ENCODE data around the gene ENHO.

The ENHO gene

GRCh38 chr9:34522091-34522887 is 501 bp downstream of the ENHO start:
- DNase-seq = no peak

DNA sequence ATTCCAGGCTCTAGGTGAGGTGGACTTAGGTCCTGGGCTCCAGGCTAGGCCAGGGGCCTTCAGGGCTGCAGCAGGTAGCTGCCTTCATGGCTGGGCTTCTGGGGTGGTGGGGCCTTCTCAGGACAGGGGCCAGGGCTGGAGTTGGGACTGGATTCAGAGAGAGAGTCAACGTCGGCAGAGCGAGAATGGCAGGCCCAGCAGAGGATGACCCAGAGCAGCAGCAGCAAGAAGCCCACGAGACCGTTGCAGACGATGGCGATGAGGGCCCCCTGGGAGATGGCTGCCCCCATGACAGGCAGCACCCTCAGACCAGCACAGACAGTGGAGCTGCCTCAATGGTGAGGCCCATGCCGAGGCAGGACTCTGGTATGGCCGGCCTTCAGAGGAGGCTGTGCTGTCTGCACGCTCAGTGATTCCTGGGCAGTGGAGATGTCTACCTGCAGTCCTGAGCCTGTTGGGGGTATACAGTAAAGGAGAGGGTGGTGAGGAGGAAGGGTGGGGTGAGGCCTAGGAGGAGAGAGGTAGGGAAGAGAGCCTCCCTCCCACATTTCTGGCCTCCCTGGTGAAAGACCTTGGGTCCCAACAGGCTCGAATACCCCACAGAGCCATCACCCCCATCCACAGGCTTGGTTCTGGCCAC is 1.3 kb downstream of the ENHO start:
- DNase-seq = no peak

DNA sequence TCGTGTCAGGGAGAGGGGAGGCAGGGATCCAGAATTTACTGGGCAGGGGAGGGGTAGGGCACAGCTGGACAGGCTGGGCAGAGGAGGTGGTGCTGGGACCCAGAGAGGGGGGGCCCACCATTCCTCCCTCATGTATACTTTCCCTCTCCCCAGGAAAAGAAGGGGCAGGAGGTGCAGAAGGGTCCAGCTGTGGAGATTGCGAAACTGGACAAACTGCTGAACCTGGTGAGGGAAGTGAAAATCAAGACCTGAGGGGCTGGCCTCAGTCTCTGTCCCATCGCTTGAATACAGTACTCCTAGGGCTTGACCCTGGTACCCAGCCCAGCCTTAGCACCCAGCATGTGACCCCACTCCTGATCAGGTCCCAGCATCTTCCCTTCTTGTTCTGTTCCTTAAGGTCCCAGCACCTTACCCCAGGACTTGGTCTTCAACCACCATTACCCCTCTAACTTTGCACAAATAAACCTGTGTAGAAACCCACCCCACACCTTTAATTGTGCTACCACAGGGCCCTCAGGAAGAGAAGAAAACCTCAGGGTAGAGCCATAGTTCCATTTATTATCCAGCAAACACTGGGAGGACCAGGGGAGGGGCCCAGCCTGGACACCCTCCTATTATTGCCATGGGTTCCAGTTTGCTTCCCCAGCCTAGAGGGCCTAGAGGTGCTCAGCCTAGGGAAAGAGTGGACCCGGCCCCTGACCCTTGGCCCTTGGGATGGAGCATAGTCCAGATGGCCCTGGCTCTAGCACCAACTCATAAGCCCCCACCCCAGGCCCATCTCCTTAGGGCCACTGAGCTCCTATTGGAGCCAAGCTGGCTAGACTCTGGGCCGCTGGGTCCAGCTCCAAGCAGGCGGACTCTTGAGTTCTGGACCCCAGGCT is 2.0 kb downstream of the ENHO start:
- DNase-seq = no peak

DNA sequence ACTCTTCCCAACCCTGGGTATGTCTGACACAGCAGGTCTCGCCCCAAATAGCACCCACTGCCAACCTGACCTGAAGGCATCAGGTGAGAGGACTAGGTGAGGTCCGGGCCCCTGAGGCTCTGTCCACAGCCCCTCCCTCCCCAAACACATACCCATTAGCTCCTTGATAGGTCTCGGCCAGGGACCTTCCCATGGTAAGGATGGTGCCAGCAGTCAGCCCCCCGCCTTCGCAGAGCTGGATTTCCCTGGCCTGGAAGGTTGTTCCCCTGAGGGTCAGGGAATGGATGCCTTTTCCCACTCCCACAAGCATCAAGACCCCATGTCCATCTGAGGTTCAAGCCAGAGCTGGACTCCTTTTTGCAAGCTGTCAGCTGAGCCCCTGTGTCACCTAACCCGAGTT is 2.7 kb downstream of the ENHO start:
- no peak for DNase-seq

DNA sequence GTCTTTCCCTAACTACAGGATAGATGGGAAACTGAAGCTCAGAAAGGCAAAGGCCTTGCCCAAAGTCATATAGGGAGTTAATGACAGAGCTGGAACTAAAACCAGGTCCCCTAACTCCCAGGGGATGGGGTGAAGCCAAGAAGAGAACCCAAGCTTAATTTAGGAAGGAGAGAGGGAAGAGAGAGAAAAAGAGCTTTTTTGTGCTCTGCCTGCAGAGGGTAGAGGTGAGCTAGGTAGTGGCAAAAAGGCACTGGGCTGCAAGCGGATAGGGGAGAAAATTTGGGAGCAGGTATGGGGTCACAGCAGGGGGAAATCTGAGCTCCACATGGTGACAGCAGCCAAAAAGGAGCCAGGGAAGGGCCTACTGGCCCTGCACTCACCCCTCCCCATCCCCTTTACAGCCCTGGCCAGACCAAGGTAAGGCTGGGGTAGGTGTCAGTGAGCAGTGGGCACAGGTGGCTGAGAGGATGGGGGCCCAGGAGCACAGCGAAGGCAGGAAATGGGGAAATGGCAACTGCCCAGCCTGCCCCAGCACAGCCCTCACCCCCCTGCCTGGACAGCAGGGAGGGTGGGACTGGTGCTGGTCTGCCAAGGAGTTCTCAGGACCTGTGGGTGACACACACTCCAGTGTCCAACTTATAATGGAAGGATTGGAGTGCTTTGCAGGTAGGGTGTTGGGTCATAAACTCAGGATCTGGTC is 3.3 kb downstream of the ENHO start:
- no peak for DNase-seq

DNA sequence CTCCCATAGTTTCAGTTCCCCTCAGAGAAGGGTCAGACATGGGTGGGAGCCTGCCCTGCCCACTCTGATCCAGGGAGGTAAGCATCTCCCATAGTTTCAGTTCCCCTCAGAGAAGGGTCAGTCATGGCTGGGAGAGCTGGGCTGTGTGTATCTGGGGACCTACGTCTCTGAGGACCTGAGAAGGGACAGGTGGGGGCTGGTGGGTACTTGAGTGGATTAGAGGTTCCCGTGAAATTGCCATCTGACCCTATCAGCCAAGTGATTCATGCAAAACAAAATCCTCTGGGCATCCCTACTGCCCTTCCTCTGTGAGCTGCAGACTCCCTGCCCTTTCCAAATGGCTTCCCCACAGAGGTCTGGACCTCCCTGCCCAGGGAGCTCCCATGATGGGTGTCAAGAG is 3.9 kb downstream of the ENHO start:
- no peak for DNase-seq

- no peak for DNase-seq
Observed at GRCh38 chr9:34518110-34518616, 4.6 kb downstream of the ENHO start.

GRCh38 chr9:34517185-34517584 is 5.6 kb downstream of the ENHO start:
- no peak for DNase-seq

DNA sequence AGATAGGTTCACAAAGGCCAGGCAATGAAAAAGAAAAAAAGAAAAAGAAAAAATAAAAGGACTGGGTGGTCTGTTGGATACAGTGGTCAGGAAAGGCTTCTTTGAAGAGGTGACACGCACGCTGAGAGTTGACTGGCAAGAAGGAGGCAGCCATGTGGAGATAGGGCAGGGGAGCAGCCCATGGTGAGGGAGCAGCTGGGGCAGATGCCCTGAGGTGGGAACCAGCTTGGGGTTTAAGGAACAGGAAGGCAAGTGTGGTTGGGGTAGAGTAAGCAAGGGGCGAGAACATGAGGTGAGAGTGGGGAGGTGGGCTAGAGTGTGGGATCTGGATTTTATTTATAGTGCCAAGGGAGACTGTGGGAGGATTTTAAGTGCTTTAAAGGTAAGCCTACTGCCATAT is 6.8 kb downstream of the ENHO start:
- DNase-seq = no peak

DNA sequence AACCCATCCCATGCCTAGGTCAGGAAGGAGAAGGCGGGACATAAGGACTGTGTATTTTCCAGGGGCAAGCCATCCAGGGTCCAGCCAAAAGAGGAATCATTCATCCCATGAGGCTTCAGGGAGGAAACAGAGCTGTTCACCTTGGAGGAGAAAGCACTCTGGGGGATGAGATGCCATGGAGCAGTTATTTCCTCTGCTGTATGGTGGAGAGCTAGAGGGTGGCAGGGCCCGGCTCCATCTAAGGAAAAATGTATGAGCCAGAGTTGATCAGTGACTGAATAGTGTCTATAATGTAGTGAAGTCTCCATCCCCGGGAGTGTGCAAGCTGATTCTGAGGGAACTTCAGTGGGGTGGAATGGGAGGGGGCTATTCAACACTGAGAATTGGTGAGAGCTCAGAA is 8.0 kb downstream of the ENHO start:
- DNase-seq = no peak

DNA sequence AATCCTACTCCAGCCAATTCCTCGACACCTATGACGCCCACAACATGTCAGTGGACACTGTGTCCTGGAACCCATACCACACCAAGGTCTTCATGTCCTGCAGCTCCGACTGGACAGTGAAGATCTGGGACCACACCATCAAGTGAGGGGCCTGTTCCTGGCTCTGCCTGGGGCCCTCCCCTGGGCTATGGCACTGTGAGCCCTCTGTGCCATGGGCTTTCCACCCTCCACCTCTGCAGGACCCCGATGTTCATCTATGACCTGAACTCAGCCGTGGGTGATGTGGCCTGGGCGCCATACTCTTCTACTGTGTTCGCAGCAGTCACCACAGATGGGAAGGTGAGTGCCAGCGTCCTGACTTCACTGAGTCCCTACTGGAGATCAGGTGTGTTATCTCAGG is 8.4 kb downstream of the ENHO start:
- no peak for DNase-seq

DNA sequence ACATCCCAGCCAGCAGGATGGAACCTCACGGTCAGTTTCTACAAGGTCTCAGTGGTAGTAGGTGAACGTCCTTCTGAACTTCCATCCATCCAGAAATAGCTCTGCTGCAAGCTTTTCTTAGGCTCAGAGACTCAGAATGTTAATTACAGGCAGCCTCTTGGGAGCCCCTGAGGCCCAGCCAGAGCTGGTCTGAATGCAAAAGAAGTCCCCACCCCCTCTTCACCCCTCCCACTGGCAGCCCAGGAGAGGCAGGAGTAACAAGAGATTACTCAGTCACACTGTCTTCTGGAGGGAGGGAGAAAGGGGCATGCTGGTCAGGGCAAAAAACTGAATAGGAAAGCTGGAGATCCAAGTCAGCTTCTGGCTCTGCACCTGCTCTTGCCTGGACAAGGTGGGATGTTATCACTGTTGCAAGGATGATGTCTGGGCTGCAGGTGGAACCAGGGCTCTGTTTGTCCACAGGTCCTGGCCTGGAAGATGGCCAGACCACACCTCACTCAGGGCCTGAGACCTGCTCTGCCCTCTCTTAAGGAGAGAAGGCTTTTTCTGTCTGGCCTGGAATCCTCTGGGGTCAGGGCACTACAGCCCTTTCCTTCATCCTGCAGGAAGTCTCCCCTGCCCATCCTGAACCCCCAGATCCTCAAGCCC is 9.1 kb downstream of the ENHO start:
- DNase-seq = no peak

DNA sequence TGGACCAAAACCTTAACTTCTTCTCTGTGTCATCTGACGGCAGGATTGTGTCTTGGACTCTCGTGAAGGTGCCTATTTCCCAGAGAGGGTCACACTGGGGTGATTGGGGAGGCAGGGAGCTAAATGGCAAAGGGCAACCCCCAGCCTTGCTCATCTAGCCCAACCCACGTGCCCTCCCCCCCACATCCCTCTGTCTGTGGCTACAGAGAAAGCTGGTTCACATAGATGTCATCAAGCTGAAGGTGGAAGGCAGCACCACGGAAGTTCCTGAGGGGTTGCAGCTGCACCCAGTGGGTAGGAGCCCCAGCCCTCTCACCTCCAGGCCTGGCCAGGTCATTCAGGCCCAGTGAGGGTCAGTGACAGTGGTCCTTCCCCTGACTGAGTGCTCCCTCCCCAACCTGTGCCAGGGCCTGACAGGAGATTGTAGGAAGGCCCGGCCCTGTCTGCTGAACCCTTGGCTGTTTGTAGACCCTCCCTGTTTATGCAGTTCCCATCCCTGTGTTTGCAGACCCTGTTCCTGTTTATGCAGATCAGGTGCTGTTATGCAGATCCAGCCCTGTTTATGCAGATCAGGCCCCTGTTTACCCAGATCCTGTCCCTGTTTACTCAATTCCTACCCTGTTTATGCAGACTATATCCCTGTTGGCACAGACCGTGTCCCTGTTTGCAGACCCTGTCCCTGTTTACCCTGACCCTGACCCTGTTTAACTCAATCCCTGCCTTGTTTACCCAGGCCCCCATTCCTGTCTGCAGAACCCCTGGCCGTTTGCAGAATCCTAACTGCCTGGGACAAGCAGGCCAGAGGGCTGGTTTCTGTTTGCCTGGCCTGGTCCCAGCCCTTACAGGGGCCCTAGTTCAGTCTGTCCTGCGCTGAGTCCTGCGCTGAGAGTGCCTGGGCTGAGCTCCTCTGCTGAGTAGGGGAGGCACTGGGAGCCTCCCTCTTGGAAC is 10.4 kb downstream of the ENHO start:
- DNase-seq = no peak

GRCh38 chr9:34510497-34511468 is 12.0 kb downstream of the ENHO start:
- no peak for DNase-seq

- no peak for DNase-seq
Observed at GRCh38 chr9:34508951-34509350, 13.8 kb downstream of the ENHO start.

- DNase-seq = no peak
Observed at GRCh38 chr9:34508463-34508862, 14.3 kb downstream of the ENHO start.

DNA sequence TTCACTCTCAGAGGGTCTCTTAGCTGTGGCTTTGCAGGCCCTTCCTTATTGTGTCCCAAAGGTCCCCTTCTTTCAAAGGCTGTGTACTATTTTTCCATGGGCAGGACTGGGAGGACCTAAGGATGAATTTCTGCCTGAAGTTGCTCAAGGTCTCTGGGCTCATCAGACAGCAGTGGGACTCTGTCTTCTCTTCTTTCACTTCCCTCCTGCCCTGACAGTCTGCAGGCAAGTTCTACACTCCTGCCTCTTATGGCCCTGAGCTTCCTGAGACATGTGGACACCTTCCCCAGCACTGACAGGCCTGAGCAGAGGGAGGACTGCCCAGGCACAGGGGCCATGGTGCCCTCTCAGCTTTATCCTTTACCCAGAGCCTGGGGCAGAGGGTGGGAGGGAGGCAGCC is 14.8 kb downstream of the ENHO start:
- no peak for DNase-seq

DNA sequence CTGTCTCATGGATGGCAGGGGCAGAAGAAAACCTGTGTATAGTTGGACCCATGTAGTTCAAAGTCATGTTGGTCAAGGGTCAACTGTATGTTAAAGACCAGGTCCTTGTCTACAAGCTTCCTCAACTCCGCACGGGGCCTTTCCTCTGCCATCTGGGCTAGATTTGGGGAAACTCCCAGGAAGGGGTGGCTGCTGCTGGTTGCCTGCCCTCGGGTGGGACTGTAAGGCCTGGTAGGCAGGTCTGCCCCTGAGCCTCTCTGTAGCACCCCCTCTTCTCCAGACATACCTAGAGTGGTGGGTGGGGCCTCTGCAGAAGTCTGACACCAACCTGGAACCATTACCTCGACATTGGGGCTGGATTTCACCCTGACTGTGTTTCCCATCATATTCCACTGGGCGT is 15.2 kb downstream of the ENHO start:
- DNase-seq = no peak

DNA sequence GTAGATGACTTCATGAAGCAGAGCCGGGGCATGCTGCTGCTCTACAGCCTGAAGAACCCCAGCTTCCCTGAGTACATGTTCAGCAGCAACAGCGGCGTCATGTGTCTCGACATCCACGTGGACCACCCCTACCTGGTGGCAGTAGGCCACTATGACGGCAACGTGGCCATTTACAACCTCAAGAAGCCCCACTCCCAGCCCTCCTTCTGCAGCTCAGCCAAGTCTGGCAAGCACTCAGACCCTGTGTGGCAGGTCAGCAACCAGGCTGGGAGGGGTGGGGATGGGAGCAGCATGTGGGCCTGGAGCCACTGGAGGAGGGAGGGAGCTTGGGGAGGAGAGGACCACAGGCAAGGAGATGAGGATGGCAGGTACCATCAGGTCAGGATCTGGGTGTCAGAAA is 16.2 kb downstream of the ENHO start:
- no peak for DNase-seq

Measured in GOT3 (cell line).